HG03097 (cell line): ENCODE results near the gene COL8A1.

ENCODE experiments used
- ATAC-seq: cut with Tn5 transposase; IDR thresholded peaks from one replicate; pipeline ENCODE4 v1.9.1; 2021; ENCODE audit not compliant: unreplicated experiment, low FRiP score

COL8A1 gene

GRCh38 chr3:99637368-99638111 lies 854 bp upstream of the COL8A1 start:
- no peak for ATAC-seq

GRCh38 chr3:99639579-99639978 lies 1.2 kb downstream of the COL8A1 start:
- no peak for ATAC-seq

DNA sequence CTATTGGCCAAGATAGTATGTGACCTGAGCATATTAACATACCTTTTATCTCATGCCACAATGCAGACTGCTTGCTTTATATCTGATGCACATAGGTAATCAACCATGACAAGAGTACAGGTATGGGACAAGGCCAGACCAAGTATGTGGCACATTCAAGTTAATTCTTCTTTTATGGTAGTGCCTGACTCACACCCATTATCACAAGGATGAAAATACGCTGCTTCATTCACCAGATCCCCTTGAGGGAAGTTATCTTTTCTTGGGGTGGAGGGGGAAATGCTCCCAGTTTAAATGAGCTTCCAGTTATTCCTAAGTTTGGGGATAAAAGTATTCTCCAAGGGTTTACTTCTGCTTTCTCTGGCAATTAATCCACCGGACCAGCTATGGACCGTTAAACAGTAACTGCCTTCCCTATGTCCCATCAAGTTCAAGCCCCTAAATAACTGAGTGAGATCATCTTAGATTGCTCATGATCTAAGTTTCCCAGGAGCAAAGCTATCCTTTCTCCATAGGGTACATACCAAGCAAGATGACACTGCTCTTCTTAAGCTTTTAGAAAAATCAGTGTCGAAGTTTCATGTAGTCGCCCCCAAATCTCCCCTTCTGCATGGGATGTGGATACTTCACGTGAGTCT lies 1.9 kb downstream of the COL8A1 start:
- ATAC-seq, result no peak

DNA sequence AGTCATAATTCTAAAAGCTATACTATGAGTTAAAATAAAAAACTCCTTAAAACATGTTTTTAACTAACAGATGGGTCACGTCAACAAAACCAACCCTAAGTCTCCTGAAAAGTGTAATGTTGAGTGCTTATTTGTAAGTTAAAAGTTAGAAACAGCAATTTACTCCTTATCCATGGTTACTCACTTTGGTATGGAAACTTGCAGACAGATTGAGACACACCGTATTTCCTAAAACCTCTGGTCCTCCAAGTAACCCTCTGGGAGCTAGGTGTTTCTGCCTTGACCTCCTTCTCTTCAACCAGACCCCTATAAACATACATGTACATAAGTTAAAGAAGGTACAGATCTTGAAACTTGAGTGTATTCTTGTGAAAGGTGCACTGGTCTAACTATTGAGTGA lies 3.1 kb downstream of the COL8A1 start:
- ATAC-seq, result no peak

GRCh38 chr3:99641982-99642381 lies 3.6 kb downstream of the COL8A1 start:
- no peak for ATAC-seq

GRCh38 chr3:99644017-99644416 lies 5.6 kb downstream of the COL8A1 start:
- ATAC-seq, result no peak

DNA sequence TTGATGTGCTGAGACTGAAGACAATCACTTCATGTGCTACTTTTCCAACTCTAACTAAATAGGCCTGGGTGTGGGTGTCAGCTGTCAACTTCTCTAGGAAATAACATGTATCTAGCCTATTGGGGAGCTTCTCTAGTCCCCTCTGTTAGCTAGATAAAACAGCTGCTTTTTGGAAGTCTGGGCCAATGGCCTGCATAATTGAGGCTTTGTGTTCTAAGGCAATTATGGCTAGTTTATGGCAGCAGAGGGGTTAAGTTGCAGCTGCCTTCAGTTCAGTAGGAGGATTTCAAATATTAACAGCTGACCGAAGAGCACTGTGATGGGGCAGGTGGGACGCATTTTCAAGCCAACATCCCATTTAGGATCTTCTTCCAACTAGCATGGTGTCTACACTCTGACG lies 6.4 kb downstream of the COL8A1 start:
- ATAC-seq, result no peak

DNA sequence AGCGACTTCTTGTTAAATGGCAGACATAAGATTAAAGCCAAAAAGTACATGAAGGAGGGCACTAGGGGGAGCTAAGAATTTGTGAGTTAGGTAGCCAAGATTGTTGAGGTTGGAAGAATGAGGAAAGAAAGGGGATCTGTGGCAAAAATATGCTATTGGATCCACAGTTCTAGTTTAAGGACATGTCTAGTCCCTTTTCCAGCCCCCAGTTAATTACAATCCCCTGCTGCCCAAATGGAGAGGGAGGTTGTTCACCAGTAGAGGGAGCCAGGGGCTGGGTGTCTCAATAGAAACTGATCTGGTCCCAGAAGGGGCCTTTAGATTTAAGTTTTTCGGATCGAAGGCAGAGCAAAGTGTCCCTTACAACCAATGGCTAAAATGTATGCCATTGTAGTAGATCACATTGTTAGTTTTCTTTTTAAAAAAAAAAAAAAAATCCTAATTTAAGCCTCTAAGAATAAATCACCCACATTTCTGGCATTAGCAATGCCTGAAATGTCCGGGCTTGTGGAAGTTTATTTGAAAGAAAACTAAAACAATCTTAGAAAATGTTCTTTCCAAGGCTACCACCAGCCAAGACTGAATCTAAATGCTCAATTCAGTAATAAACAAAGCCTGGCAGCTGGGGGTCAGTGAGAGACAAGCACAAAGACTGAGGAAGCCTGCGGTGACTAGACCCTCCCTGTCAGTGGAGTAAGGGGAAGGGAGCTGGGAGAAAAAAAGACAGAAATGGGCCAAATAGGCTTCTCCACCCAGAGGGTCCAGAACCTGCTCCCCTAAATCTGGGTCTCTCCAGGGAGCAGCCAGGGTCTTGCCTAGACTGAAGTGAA lies 7.1 kb downstream of the COL8A1 start:
- no peak for ATAC-seq

DNA sequence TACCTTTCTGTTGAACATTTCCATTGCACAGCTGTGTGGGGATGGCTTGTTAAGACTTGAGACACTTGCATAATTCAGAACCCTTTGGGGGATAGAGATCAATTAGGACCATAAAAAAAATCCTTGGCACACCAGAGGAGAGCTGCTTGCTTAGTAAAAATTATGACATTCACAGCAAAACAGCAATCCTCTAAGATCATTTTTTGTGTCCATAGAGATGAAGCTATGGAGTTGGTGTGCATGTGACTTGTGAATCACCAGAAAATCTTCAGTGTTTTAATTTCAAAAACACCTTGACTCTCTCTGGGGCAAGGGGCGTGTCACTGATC lies 7.7 kb downstream of the COL8A1 start:
- no peak for ATAC-seq

DNA sequence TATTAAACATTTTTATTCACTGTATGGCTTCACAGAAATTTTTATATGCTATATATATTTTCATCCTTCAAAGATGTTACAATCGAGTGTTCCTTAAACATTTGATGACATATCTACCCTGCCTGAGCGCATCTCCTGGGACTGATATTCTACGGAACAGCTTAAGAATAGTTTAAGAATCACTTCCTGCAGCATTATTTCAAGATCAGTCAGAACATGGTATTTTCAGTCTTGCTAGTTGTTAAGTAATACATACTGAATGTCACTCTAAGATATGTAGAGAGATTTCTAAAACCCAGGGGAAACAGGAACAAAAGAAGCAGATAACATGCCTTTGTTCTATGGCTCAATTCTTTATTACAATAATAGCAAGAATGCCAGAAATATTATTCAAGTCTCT lies 8.7 kb downstream of the COL8A1 start:
- ATAC-seq, result no peak

DNA sequence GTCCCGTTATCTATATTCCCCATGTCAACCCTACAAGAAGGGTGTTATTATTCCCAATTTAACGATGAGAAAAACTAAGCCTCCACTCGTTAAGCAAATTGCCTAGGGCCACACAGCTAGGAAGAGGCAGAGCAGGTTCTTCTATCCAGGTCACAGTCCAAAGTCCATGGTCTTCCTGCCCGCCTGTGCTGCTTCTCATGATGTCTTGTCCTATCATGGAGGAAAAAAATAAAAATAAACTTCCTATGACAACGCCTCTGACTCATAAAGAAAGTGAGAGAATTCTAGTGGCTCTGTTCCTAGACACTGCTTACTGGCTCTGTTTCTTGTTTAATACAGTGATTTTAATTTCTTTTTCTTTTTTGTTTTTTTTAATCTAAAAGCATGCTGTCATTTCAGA lies 9.7 kb downstream of the COL8A1 start:
- ATAC-seq, result no peak

DNA sequence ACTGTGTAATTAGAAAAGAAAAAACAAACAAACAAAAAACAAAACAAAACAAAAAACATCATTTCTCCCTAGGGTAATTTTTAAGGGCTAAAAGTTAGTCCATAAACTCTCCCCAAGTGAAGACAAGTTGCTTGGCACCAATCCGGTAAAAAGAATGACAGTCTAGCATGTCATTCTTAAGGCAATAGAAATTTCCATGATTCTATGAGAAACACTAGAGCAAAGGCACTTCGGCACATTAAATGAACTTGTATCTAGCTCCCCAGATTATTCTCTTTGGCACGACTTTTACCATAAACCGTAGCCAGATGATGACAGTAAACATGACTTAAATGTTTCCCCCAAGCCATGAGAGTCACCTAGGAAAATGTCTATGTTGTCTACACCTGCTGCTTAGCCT lies 10.1 kb downstream of the COL8A1 start:
- no peak for ATAC-seq

DNA sequence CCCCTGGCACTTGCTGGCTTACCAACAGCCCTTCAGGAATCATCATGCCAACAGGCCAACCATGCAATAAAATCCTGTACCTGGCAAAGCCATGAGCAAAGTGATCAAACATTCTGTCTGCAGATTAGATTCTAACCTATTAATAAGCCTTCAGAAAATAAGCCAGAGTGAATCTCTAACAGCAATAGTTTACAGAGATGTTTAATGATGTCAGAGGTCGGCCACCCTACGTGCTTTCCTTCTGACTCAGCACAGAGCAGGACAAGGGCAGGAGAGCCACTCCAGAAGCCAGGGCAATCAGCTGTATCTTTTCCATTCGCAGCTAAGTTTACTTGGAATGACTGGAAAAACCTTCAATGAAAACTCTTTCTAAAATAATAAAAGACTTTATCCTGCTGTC lies 13.1 kb downstream of the COL8A1 start:
- no peak for ATAC-seq

DNA sequence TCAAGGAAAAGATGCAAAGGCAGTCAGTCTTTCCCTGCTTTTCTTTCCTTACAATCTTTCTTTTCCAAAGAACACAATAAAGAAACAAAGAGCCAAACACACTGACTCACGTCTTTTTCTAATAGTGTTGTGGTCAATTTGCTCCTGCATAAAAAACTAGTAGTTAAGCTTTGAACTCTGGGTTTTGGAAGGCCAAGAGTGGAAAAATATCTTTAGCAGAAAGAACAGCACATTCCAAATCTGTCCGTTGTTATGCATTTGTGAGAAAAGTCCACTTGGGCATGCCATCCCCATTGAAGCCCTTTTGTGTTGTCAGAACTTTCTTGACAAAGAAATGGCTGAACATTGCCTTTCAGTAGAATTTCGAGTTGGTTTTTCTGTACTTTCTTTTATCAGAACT lies 18.2 kb downstream of the COL8A1 start:
- ATAC-seq, result no peak

- ATAC-seq, result no peak
Measured at GRCh38 chr3:99658274-99658673, 19.9 kb downstream of the COL8A1 start.

DNA sequence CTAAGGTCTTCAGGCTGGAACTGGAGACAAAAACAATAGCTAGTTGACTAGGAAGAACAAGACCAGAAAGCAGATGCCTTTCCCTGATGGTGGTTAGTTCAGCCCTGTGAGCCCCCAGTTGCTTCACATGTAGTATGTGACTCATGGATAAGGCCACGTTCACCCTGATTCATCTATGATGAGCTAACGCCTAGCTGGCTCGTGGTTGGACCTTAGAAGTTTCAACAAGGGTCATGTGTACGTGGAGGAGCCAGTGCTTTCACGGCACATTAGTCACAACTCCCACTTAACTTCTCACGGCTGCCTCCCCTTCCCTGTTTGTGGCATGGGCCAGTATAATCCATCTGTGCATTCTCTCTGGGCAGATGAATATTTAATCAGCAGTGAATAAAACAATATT lies 20.6 kb downstream of the COL8A1 start:
- no peak for ATAC-seq

GRCh38 chr3:99659951-99660350 lies 21.6 kb downstream of the COL8A1 start:
- no peak for ATAC-seq

DNA sequence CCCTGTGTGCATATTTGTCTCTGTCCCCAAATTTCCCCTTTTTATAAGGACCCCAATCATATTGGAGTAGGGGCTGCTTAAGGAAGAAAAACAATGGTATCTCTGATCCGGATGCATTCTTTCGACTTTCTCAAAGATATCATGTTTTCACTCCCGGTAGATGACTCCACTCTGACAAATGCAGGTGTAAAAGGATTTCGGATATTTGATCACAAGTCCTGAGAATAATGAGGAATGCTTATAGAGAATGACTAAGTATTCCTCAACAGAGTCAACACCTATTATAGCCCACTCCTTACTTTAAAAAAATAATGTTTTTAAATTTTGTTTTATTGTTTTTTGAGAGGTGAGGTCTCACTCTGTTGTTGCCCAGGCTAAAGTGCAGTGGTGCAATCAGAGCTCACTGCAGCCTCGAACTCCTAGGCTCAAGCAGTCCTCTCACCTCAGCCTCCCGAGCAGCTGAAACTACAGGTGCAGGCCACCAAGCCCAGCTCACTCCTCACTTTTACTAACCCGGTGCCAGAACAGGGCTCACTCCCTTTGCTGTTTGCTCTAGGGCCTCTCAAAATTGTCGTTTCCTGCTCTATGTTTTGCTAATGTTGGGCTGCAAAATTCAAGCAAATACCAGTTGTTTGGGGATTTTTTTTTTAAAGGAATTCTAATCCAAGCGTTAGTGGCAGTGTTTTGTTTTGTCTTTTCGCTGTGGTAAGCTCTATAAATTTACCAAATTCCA lies 24.6 kb downstream of the COL8A1 start:
- ATAC-seq, result no peak

GRCh38 chr3:99663977-99664376 lies 25.6 kb downstream of the COL8A1 start:
- no peak for ATAC-seq

GRCh38 chr3:99665017-99665416 lies 26.6 kb downstream of the COL8A1 start:
- no peak for ATAC-seq

- no peak for ATAC-seq
Measured at GRCh38 chr3:99666201-99666600, 27.8 kb downstream of the COL8A1 start.
